ENCODE measurements around the gene TMEM92.

TMEM92 gene

DNA sequence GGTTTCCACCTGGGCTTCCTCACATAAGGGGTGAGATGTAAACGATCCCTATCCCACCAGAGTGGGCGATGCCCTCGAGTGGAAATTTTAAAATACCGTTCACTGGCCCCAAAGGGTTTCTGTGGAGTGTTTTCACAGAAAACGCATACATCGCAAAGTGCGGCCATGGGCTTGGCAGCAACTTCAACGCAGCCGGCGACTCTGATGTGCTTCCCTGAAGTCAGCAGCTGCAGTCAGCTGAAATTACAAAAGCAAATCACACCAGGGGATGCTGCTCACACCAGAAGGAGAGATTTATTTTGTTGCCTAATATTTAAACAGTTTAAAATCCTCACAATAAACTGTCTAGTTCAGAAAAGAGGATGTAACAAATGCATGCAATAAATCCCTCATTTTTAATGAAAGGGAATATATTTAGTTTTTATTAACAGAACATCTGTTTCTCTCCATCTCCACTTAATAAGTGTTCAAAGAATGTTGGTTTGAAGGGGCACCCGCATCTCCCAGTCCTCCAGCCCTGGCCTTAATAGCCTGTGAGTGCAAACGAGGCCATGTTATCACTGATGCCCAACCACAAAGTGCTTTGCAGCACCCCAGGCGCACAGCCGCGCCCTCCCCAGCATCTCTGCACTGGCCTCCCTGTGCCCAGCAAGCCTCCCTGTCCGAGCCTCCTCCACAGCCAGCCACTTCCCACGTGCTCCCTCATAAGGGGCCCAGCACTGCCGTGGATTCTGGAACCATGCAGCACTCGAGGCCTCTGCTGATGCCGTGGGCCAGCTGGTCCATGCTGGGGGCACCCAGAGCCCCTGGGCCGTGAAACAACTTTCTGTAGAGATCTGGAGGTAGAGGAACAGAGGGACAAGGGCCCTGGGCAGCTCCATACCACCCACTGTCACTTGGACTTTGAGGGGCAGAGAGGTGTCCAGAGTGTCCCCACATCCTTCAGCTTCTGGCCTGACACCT is 54.4 kb downstream of the TMEM92 start:
- DNase-seq (ENCODE audit: low read depth), result no peak

DNA sequence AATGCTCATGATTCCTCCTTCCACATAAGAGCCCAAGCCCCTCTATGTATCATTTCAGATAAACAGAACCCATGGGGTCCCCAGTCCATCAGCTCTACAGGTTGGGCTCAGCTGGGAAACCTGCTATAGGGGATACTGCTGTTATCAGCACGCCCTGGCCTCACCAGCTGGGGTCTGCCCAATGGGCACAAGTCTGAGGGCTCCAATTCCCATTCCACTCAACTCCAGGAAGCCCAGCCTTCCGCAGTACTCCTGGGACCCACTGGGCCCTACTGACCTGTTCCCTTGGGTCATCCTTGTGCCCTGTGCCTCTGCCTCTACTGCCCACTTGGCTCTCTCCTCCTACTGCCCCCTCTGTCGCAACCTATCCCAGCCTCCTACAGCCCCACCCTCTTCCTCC is 55.5 kb downstream of the TMEM92 start:
- DNase-seq (ENCODE audit: low read depth), result no peak

DNA sequence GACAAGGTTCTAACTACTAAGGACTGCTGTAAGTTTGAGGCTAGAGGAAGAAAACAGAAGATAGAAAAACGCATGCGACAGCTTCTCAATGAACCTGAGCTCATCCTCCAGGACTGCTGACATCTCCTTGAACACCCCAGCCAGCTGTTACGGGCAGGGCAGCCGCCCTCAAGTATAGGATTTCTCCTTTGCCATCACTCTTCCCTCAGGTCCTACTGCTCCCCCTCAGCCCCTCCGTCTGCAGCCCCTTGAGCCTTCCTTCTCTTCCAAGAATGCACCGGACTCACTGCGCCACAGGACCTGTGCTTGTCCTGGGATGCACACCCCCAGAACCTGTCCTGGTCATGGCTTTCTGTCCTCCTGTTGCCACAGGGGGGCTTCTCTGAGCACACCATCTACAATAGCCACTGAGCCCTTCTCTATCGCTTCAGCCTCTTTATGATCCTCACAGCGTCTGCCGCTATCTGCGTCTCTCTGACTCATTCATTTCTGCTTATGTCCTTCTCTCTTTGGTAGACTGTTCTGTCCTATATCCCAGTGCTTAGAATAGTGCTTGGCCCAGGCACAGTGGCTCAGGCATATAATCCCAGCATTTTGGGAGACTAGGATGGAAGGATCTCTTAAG is 56.0 kb downstream of the TMEM92 start:
- no peak for DNase-seq (ENCODE audit: low read depth)

Measured in activated T-helper 9 cell treated with anti-CD3 and anti-CD28 coated beads, Interleukin-2, amount 50 U/mL, for 16 hours (primary cell).